Fibroblast of lung (primary cell): ENCODE data around the gene OR6C76. TPM values are rescaled to one million over a fixed set of nuclear protein-coding genes. Genes with fewer than 3 reads are reported as not detected.
"Not testable (repeated sequence)": the region's sequence is repeated elsewhere in the genome, so short reads cannot be mapped to it uniquely, and the experiment has no call there.

Source experiments
- DNase-seq, 2 donors: peaks; one replicate each; pipeline versions ENCODE4 v3.0.0 to v3.0.0-alpha.2; 2010; ENCODE audit warnings: low read depth in 2 of 2
- H2AFZ ChIP-seq: 2 replicates; pipeline ENCODE4 v1.5.1; 2012; ENCODE audit warnings: low read length, control low read depth, inconsistent platforms
- H3K27ac ChIP-seq: 2 replicates; pipeline ENCODE4 v1.5.1; 2011; ENCODE audit warnings: low read length, control low read depth; ENCODE audit not compliant: insufficient read depth
- H3K27me3 ChIP-seq: 2 replicates; pipeline ENCODE4 v1.5.1; 2011; ENCODE audit warnings: mild to moderate bottlenecking, low read length; ENCODE audit not compliant: control insufficient read depth, insufficient read depth
- H3K36me3 ChIP-seq: 2 replicates; pipeline ENCODE4 v1.5.1; 2011; ENCODE audit warnings: low read length; ENCODE audit not compliant: control insufficient read depth, insufficient read depth
- H3K4me1 ChIP-seq: 2 replicates; pipeline ENCODE4 v1.5.1; 2011; ENCODE audit warnings: low read length; ENCODE audit not compliant: control insufficient read depth, insufficient read depth; ENCODE audit errors: extremely low read depth
- H3K4me2 ChIP-seq: 2 replicates; pipeline ENCODE4 v1.5.1; 2011; ENCODE audit warnings: low read length, control low read depth; ENCODE audit not compliant: insufficient read depth; ENCODE audit errors: extremely low read depth
- H3K4me3 ChIP-seq, 4 experiments: fragments of 200-600 bp in 1 of 4; sonication (generic) in 1 of 4; replicated peaks in 1 of 4; 2 replicates each; pipeline ENCODE4 v1.5.1; 2011 to 2016; ENCODE audit warnings: low read length in 4 of 4, low read depth in 3 of 4, mild to moderate bottlenecking in 3 of 4, control low read depth in 2 of 4, inconsistent platforms in 1 of 4, mixed read lengths in 1 of 4; ENCODE audit not compliant: insufficient read depth in 1 of 4; ENCODE audit errors: control extremely low read depth in 1 of 4
- H3K79me2 ChIP-seq: 2 replicates; pipeline ENCODE4 v1.5.1; 2012; ENCODE audit warnings: mild to moderate bottlenecking, low read length, inconsistent platforms; ENCODE audit not compliant: control insufficient read depth, insufficient read depth
- H3K9ac ChIP-seq: 2 replicates; pipeline ENCODE4 v1.5.1; 2011; ENCODE audit warnings: mild to moderate bottlenecking, low read length, control low read depth; ENCODE audit not compliant: insufficient read depth
- H3K9me3 ChIP-seq: 2 replicates; pipeline ENCODE4 v1.5.1; 2012; ENCODE audit warnings: low read depth, low read length; ENCODE audit not compliant: control insufficient read depth, insufficient read depth
- H4K20me1 ChIP-seq: 2 replicates; pipeline ENCODE4 v1.5.1; 2011; ENCODE audit warnings: low read length; ENCODE audit not compliant: control insufficient read depth, insufficient read depth; ENCODE audit errors: extremely low read depth
- EZH2 ChIP-seq: IDR thresholded peaks from 2 replicates; pipeline ENCODE4 v1.5.1; 2012; ENCODE audit warnings: low read length, control low read depth, mild to moderate bottlenecking; ENCODE audit errors: missing control alignments
- polyA plus RNA-seq, 2 donors: library from polyadenylated mRNA; depleted of rRNA in 1 of 2; stranded (reverse) in 1 of 2; unstranded in 1 of 2; fragments of >200 nt; gene quantifications; 2 replicates each; pipeline ENCODE4 v1.2.1, GENCODE V29; 2011 to 2012; ENCODE audit warnings: missing spikeins in 1 of 2
- total RNA-seq: library from RNA; depleted of rRNA; stranded (reverse); fragments of >200 nt; gene quantifications from 2 replicates; pipeline ENCODE4 v1.2.1, GENCODE V29; 2014
- TF ChIP-seq, protein P1 (sequence below), 2 donors: IDR thresholded peaks in 1 of 2; conservative IDR thresholded peaks in 1 of 2; 1 replicate in 1 of 2; 2 replicates in 1 of 2; pipeline ENCODE4 v1.5.1; 2011 to 2012; ENCODE audit warnings: low read length in 2 of 2, control low read depth in 1 of 2, inconsistent platforms in 1 of 2, low read depth in 1 of 2, mild to moderate bottlenecking in 1 of 2

OR6C76 gene
- total and polyA plus RNA-seq, 2 donors (not counting 1 experiment from before 2014, with no cell fraction given) = not detected

DNA sequence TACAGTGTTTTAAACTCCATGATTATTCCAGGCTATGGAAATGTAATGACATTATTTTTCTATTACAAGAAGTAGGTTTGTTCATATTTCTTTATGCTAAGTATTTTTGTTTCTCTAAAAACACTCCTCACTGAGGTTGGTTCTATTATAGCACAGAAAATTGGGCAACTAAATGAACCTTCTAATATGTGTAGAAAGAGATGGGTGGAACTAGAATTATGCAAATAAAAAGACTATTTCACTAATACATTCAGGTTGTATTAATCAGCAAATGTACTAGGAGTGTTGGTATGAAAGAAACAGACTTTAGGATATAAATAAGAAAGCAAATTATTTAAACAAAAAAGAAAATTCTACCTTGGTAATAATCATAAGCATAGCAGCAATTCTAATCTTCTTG lies 22.8 kb downstream of the OR6C76 start:
- H3K27me3 ChIP-seq = no peaks in the 10 kb centered on the region
- H3K4me1 ChIP-seq = no peaks in the 10 kb centered on the region
- H3K9me3 ChIP-seq = no peaks in the 10 kb centered on the region
- TF ChIP-seq, protein P1, sequence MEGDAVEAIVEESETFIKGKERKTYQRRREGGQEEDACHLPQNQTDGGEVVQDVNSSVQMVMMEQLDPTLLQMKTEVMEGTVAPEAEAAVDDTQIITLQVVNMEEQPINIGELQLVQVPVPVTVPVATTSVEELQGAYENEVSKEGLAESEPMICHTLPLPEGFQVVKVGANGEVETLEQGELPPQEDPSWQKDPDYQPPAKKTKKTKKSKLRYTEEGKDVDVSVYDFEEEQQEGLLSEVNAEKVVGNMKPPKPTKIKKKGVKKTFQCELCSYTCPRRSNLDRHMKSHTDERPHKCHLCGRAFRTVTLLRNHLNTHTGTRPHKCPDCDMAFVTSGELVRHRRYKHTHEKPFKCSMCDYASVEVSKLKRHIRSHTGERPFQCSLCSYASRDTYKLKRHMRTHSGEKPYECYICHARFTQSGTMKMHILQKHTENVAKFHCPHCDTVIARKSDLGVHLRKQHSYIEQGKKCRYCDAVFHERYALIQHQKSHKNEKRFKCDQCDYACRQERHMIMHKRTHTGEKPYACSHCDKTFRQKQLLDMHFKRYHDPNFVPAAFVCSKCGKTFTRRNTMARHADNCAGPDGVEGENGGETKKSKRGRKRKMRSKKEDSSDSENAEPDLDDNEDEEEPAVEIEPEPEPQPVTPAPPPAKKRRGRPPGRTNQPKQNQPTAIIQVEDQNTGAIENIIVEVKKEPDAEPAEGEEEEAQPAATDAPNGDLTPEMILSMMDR (conservative IDR thresholded peaks at IDR 0.05 in 1 of 2, IDR thresholded peaks at IDR 0.05 in 1 of 2; ENCODE audit: low read depth in 1 of 2, low read length in 2 of 2) = no peak
- no peak for TF ChIP-seq EZH2
- H3K4me2 ChIP-seq = no peak overlapping the region
- H3K27ac ChIP-seq = no peak overlapping the region
- no peak overlapping the region for H2AFZ ChIP-seq
- no peaks in the 10 kb centered on the region for H3K36me3 ChIP-seq
- no peaks in the 10 kb centered on the region for H3K79me2 ChIP-seq
- H3K4me3 ChIP-seq = no peak overlapping the region
- no peak overlapping the region for H3K9ac ChIP-seq
- no peaks in the 10 kb centered on the region for H4K20me1 ChIP-seq
- DNase-seq = no peak

DNA sequence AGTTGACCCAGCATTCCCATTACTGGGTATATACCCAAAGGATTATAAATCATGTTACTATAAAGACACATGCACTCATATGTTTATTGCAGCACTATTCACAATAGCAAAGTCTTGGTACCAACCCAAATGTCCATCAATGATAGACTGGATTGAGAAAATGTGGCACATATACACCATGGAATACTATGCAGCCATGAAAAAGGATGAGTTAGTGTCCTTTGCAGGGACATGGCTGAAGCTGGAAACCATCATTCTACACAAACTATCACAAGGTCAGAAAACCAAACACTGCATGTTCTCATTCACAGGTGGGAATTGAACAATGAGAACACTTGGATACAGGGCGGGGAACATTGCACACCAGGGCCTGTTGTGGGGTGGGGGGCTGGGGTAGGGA lies 38.9 kb downstream of the OR6C76 start:
- not testable (repeated sequence) for H3K9ac ChIP-seq, H3K27me3 ChIP-seq, H3K9me3 ChIP-seq, H3K4me3 ChIP-seq, DNase-seq, H3K79me2 ChIP-seq, H3K4me2 ChIP-seq, H3K36me3 ChIP-seq, H3K4me1 ChIP-seq, H4K20me1 ChIP-seq, H3K27ac ChIP-seq, H2AFZ ChIP-seq

GRCh38 chr12:55467836-55468235 lies 41.8 kb downstream of the OR6C76 start:
- Histone ChIP-seq H3K79me2 (no peaks in the 10 kb centered on the region), H3K4me1 (no peaks in the 10 kb centered on the region), H3K27ac (no peak overlapping the region), H3K4me3 (no peak overlapping the region), H3K9ac (no peak overlapping the region), H4K20me1 (no peaks in the 10 kb centered on the region), H2AFZ (no peak overlapping the region), H3K36me3 (no peaks in the 10 kb centered on the region), H3K4me2 (no peak overlapping the region), H3K27me3 (no peaks in the 10 kb centered on the region), H3K9me3 (no peaks in the 10 kb centered on the region)
- no peak for DNase-seq
- TF ChIP-seq EZH2 = no peak
- TF ChIP-seq, protein P1 (conservative IDR thresholded peaks at IDR 0.05 in 1 of 2, IDR thresholded peaks at IDR 0.05 in 1 of 2; ENCODE audit: low read depth in 1 of 2, low read length in 2 of 2) = no peak
